GM21529 (cell line): ENCODE measurements around the gene RSPO3.

Experiments used
- ATAC-seq: cut with Tn5 transposase; IDR thresholded peaks from one replicate; pipeline ENCODE4 v1.9.1; 2021; ENCODE audit not compliant: unreplicated experiment

Gene RSPO3

GRCh38 chr6:127154509-127154908 lies 36.0 kb downstream of the RSPO3 start:
- no peak for ATAC-seq

DNA sequence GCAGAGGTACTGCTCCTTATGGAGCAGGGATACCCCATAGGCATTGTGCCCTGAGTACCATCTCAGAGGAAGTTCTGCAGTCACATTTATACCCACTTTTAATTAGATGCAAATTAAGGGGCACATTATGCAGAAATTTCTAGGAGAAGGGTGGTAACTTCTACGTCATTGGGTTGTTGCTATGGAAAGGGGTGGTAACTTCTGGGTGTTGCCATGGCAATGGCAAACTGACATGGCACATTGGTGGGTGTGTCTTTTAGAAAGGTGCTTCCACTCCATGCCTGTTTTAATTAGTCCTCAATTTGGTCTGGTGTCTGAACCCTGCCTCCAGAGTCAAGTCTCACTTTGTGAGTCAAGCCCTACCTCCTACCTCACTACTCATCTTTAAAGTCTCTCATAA lies 42.0 kb downstream of the RSPO3 start:
- no peak for ATAC-seq

DNA sequence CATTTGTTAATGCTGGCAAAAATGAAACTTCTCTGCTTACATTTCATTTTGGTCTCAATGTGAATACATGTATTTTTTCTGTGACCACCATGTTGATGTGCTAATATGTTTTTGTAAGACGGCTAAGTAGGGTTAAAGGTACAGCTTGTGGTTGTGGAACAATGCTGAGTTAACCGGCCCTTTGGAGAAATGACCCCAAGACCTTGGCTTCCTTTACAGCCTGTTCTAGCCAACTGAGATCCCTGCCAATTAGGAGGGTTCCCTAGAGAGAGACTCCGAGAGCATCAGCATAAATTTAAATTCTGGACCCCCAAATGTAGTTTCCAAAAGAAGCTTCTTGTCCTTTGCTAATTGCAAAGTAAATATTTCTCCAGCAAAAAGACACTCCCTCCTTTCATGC lies 44.4 kb downstream of the RSPO3 start:
- ATAC-seq: no peak

DNA sequence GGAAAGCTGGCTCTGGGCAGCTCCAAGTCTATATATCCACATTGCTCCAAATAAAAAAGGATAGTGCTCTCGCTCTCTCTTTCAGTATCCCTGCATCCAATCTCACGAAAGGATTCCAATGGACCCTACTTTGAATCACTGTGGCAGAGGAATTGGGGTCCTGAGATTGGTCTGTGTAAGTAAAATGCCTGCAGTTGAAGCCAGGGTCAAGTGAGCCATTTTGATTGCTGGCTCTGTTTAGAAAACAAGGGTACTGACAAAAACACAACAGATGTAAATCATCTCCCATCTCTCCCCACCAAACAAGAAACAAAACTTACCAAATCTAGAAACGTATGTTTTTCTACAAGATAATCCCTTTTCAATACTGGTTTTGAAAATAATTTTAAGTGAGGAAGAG lies 45.6 kb downstream of the RSPO3 start:
- ATAC-seq: no peak

GRCh38 chr6:127164565-127164964 lies 46.1 kb downstream of the RSPO3 start:
- no peak for ATAC-seq

GRCh38 chr6:127173156-127173940 lies 54.9 kb downstream of the RSPO3 start:
- ATAC-seq: no peak

DNA sequence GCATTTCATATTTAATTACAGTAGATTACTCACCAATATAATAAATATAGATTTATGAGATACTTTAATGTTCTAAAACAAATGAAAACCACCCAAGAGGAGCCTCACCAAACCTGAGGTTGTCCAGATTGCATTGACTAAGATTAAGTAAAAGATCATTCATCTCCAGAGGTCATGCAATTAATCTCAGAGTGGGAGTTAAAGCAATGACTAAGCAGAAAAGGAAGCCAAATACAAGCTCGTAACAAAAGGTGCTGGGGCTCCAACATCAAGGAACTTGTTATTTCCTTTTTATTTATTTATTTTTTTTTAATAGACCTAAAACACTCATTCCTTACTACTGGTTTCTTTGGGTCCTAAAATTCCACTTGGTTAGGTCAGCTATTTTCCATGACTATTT lies 57.7 kb downstream of the RSPO3 start:
- ATAC-seq: no peak

- no peak for ATAC-seq
Measured at GRCh38 chr6:127177030-127177922, 58.8 kb downstream of the RSPO3 start.

DNA sequence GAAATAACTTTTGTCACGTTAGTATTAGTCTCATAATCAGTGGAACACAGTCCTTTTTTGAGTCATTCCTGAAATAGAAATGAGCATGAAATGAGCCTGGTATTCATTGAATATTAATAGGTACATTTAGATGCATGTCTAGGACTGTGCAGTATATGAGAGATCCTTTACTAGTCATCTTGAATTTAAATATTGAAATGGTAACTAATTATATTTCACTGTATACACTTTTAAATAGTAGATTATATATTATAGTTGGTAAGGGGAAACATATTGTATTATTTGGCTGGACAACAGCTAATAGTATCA lies 59.4 kb downstream of the RSPO3 start:
- ATAC-seq: no peak

- no peak for ATAC-seq
Measured at GRCh38 chr6:127178746-127179145, 60.3 kb downstream of the RSPO3 start.

DNA sequence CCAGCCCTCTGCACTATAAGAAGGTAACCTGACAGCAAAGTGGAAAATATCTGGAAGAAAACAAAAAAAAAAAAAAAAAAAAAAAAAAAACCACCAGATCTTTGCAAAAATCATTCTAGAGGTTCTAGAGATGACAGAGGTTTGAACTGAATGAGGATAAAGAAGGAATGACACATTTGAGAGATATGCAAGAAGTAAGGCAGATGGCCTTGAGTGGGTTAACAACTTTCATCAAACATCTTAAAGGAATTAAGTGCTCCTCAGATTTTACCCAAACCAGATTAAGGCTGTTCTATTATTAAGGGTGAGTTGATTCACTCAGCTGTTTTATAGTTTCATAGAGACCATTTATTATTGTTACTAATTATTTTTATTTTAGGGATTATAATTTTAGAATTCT lies 62.0 kb downstream of the RSPO3 start:
- no peak for ATAC-seq

- no peak for ATAC-seq
Measured at GRCh38 chr6:127182501-127182900, 64.0 kb downstream of the RSPO3 start.

DNA sequence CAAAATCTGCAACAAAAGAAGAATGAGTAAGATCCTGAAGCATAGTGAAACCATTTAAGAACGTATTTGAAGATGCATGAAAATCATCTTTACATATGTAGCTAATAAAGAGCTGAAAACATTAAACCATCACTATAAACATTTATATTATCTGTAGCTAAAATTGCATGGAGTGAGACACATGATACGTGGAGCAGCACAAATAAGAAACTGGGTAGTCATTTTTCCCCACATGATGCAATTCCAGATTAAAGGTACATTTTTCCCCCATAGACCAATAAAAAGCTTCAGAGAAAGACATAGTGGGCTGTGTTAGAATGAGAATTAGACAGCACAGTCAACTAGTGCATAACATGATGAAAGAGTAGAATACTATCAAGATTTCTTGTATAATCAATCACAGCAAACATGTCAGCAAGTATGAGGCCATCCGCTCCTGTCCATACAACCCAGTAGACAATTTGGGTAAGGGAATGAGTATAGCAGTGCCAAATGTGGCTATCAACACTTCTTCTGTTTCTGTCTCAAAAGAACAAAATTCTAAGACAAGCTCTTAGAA lies 67.0 kb downstream of the RSPO3 start:
- no peak for ATAC-seq

GRCh38 chr6:127186889-127187288 lies 68.4 kb downstream of the RSPO3 start:
- peak; percentile 80 for ATAC-seq

DNA sequence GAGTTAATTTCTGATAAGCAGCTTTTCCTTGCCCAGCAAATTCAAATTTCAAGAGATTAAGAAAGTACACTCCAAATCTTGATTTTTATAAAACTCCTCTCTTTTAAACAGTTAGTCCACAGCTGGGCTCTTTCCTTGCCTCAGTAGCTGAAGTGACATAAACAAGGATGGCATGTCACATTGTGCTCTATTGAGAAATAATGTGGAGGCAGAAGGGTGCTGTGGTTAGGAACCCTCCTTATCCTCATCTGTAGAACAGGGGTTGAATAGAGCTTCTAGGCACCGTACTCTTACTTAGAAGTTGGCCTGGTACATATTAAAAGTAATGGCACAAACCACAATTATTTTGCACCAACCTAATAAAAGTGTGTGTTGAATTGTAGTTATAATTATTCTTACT lies 70.3 kb downstream of the RSPO3 start:
- ATAC-seq: no peak

GRCh38 chr6:127190552-127190951 lies 72.1 kb downstream of the RSPO3 start:
- no peak for ATAC-seq

GRCh38 chr6:127191716-127192115 lies 73.2 kb downstream of the RSPO3 start:
- ATAC-seq: no peak

DNA sequence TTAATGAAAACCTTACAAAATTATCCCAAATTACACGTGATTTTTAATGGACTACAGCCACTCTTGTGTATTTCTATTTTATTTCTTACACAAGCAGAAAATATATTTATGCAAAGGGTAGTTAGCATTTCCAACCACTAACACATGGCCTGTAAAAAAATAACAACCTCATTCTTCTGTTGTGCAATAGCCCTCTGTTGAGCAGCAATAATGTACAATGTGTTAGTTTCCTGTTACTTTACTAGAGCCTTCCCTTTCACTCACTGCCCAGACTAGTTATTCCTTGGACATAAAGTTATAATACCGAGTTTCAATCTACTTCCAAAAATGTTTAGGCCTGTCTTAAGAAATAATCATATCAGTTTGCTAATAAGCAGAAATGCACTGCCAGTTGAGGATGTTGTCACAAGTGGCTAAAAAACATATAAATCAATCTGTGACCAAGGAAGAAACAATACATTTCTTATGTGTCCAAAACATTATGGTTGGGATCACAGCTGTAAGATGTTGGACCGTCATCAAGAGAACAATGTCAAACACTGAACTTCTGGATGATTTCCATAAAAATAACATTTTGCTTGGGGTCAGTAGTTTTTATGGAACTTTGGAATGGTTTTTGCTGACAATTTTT lies 74.6 kb downstream of the RSPO3 start:
- ATAC-seq: no peak

DNA sequence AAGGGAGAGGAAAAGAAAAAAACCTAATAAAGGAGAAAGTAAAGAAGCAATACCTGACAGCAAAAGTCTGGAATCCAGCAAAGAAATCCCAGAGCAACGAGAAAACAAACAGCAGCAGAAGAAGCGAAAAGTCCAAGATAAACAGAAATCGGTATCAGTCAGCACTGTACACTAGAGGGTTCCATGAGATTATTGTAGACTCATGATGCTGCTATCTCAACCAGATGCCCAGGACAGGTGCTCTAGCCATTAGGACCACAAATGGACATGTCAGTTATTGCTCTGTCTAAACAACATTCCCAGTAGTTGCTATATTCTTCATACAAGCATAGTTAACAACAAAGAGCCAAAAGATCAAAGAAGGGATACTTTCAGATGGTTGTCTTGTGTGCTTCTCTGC lies 77.4 kb downstream of the RSPO3 start:
- ATAC-seq: no peak

- no peak for ATAC-seq
Measured at GRCh38 chr6:127198549-127198948, 80.1 kb downstream of the RSPO3 start.

GRCh38 chr6:127199470-127199869 lies 81.0 kb downstream of the RSPO3 start:
- ATAC-seq: no peak

DNA sequence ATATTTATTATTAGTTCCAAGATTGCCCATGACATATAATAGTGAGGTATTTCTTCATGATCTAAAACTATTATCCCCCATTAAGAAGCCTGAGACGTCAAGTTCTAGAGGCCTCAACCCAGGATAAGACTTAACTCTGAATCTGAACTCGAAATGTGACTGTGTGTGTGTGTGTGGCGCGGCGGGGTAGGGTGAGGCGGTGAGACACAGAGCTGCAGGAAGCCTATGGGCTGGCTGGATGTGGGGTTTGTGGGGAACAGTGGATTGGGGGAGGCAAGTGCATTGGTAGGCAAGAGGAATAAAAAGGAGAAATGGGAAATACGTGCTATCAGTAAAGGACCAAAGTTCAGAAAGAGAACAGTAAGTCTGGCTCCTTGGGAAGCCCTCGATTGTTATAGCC lies 81.6 kb downstream of the RSPO3 start:
- ATAC-seq: no peak
